Gastrocnemius medialis (tissue), 4 donors: ENCODE measurements around the gene PARP8.

Source experiments
- POLR2A ChIP-seq, 2 donors: fragments of 450-650 bp; IDR thresholded peaks; one replicate each; pipeline ENCODE4 v1.6.1; 2017; ENCODE audit warnings: antibody characterized with exemption in 2 of 2, mild to moderate bottlenecking in 2 of 2, moderate library complexity in 2 of 2
- TF ChIP-seq, protein P1 (sequence below), 5 experiments: fragments of 450-650 bp in 3 of 5; fragments of 200-600 bp in 2 of 5; sonication (generic) in 2 of 5; IDR thresholded peaks in 4 of 5; conservative IDR thresholded peaks in 1 of 5; 1 replicate in 4 of 5; 2 replicates in 1 of 5; pipeline ENCODE4 v1.5.1; 2016 to 2019; ENCODE audit warnings: antibody characterized with exemption in 5 of 5, mild to moderate bottlenecking in 3 of 5, moderate library complexity in 3 of 5

GRCh38 chr5:50623666-50624065 is 42.8 kb upstream of the PARP8 start:
- TF ChIP-seq, protein P1, sequence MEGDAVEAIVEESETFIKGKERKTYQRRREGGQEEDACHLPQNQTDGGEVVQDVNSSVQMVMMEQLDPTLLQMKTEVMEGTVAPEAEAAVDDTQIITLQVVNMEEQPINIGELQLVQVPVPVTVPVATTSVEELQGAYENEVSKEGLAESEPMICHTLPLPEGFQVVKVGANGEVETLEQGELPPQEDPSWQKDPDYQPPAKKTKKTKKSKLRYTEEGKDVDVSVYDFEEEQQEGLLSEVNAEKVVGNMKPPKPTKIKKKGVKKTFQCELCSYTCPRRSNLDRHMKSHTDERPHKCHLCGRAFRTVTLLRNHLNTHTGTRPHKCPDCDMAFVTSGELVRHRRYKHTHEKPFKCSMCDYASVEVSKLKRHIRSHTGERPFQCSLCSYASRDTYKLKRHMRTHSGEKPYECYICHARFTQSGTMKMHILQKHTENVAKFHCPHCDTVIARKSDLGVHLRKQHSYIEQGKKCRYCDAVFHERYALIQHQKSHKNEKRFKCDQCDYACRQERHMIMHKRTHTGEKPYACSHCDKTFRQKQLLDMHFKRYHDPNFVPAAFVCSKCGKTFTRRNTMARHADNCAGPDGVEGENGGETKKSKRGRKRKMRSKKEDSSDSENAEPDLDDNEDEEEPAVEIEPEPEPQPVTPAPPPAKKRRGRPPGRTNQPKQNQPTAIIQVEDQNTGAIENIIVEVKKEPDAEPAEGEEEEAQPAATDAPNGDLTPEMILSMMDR (IDR thresholded peaks at IDR 0.05 in 4 of 5, conservative IDR thresholded peaks at IDR 0.05 in 1 of 5) = no peak
- no peak for TF ChIP-seq POLR2A (IDR thresholded peaks at IDR 0.05)
